ENCODE results near the gene ADAMTS2.

GRCh38 chr5:179198825-179199224 lies 146.4 kb downstream of the ADAMTS2 start:
- no peak for TF ChIP-seq NFRKB (IDR thresholded peaks at IDR 0.05)
- TF ChIP-seq SP1 (IDR thresholded peaks at IDR 0.05), result no peak
- no peak for TF ChIP-seq TARDBP (IDR thresholded peaks at IDR 0.05)
- TF ChIP-seq HDGF (IDR thresholded peaks at IDR 0.05; ENCODE audit: borderline replicate concordance), result no peak
- no peak for TF ChIP-seq LEF1 (IDR thresholded peaks at IDR 0.05; ENCODE audit: borderline replicate concordance)
- TF ChIP-seq, protein P1, sequence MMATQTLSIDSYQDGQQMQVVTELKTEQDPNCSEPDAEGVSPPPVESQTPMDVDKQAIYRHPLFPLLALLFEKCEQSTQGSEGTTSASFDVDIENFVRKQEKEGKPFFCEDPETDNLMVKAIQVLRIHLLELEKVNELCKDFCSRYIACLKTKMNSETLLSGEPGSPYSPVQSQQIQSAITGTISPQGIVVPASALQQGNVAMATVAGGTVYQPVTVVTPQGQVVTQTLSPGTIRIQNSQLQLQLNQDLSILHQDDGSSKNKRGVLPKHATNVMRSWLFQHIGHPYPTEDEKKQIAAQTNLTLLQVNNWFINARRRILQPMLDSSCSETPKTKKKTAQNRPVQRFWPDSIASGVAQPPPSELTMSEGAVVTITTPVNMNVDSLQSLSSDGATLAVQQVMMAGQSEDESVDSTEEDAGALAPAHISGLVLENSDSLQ (IDR thresholded peaks at IDR 0.05), result no peak
- no peak for TF ChIP-seq FOXA1 (IDR thresholded peaks at IDR 0.05)
- no peak for TF ChIP-seq CTBP1 (IDR thresholded peaks at IDR 0.05; ENCODE audit: borderline replicate concordance)
- no peak for TF ChIP-seq ARNT (IDR thresholded peaks at IDR 0.05)
